Liver (tissue), 3 donors: ENCODE measurements around the gene DUSP14.

ENCODE experiments used
- ATF3 ChIP-seq: IDR thresholded peaks from 2 replicates; pipeline ENCODE4 v1.6.1; 2016; ENCODE audit warnings: antibody characterized with exemption
- CTCF ChIP-seq: fragments of 150-350 bp; IDR thresholded peaks from 2 replicates; pipeline ENCODE4 v1.5.1; 2017; ENCODE audit warnings: improper control_type of control experiment, low read depth, low read length; ENCODE audit not compliant: missing input control
- EGR1 ChIP-seq, 2 donors: IDR thresholded peaks; 2 replicates each; pipeline ENCODE4 v1.6.1; 2016 to 2018; ENCODE audit warnings: antibody characterized with exemption in 2 of 2, low read depth in 2 of 2
- GABPA ChIP-seq, 2 donors: IDR thresholded peaks in 1 of 2; conservative IDR thresholded peaks in 1 of 2; 2 replicates each; pipeline ENCODE4 v1.6.1; 2016; ENCODE audit warnings: antibody characterized with exemption in 2 of 2, mild to moderate bottlenecking in 1 of 2, moderate library complexity in 1 of 2
- HNF4G ChIP-seq: IDR thresholded peaks from 2 replicates; pipeline ENCODE4 v1.6.1; 2016; ENCODE audit warnings: antibody characterized with exemption
- JUND ChIP-seq, 2 donors: IDR thresholded peaks; 2 replicates each; pipeline ENCODE4 v1.6.1; 2016; ENCODE audit warnings: antibody characterized with exemption in 2 of 2
- NR2F2 ChIP-seq: IDR thresholded peaks from 2 replicates; pipeline ENCODE4 v1.6.1; 2016; ENCODE audit warnings: antibody characterized with exemption
- RAD21 ChIP-seq, 2 donors: IDR thresholded peaks; 2 replicates each; pipeline ENCODE4 v1.6.1; 2016; ENCODE audit warnings: antibody characterized with exemption in 2 of 2, mild to moderate bottlenecking in 2 of 2
- RXRA ChIP-seq, 2 donors: IDR thresholded peaks; 2 replicates each; pipeline ENCODE4 v1.6.1; 2017 to 2018; ENCODE audit warnings: antibody characterized with exemption in 2 of 2, mild to moderate bottlenecking in 1 of 2
- SP1 ChIP-seq: IDR thresholded peaks from 2 replicates; pipeline ENCODE4 v1.6.1; 2018; ENCODE audit warnings: antibody characterized with exemption, mild to moderate bottlenecking
- TAF1 ChIP-seq: conservative IDR thresholded peaks from 2 replicates; pipeline ENCODE4 v1.6.1; 2016; ENCODE audit warnings: antibody characterized with exemption, mild to moderate bottlenecking
- YY1 ChIP-seq: IDR thresholded peaks from 2 replicates; pipeline ENCODE4 v1.6.1; 2016; ENCODE audit warnings: antibody characterized with exemption, mild to moderate bottlenecking
- ZBTB33 ChIP-seq: IDR thresholded peaks from 2 replicates; pipeline ENCODE4 v1.6.1; 2016; ENCODE audit warnings: antibody characterized with exemption
- donor health status: healthy.
- donor health status: healthy.

- no peak for TF ChIP-seq CTCF
- no peak for TF ChIP-seq RAD21 (IDR thresholded peaks at IDR 0.05)
- TF ChIP-seq ATF3: no peak
- no peak for TF ChIP-seq ZBTB33
- no peak for TF ChIP-seq JUND (IDR thresholded peaks at IDR 0.05)
- TF ChIP-seq EGR1 (IDR thresholded peaks at IDR 0.05; ENCODE audit: low read depth in 2 of 2): no peak
- TF ChIP-seq NR2F2: no peak
- no peak for TF ChIP-seq TAF1
- TF ChIP-seq GABPA (IDR thresholded peaks at IDR 0.05 in 1 of 2, conservative IDR thresholded peaks at IDR 0.05 in 1 of 2): no peak
- TF ChIP-seq YY1: no peak
- no peak for TF ChIP-seq SP1
- no peak for TF ChIP-seq RXRA (IDR thresholded peaks at IDR 0.05)
- TF ChIP-seq HNF4G: no peak
Observed at GRCh38 chr17:37523715-37524219, 34.1 kb downstream of the DUSP14 start.
